WTC11 (cell line): ENCODE data around the gene CDK9.

ENCODE experiments used
- FOXJ3 ChIP-seq: sonication (generic); formaldehyde crosslinking; IDR thresholded peaks from 2 replicates; pipeline ENCODE4 v1.9.0; 2021; ENCODE audit warnings: missing genetic modification reagents, mild to moderate bottlenecking, borderline replicate concordance
- FOXK1 ChIP-seq: sonication (generic); formaldehyde crosslinking; IDR thresholded peaks from 2 replicates; pipeline ENCODE4 v1.8.0; 2022; ENCODE audit warnings: mild to moderate bottlenecking, moderate library complexity, missing genetic modification reagents
- ZNF138 ChIP-seq: sonication (generic); formaldehyde crosslinking; conservative IDR thresholded peaks from 2 replicates; pipeline ENCODE4 v1.8.1; 2022; ENCODE audit warnings: mild to moderate bottlenecking, moderate library complexity, missing genetic modification reagents
- ZNF232 ChIP-seq: sonication (generic); formaldehyde crosslinking; IDR thresholded peaks from 2 replicates; pipeline ENCODE4 v1.8.0; 2022; ENCODE audit warnings: mild to moderate bottlenecking, missing genetic modification reagents
- ZNF317 ChIP-seq: sonication (generic); formaldehyde crosslinking; IDR thresholded peaks from 2 replicates; pipeline ENCODE4 v1.8.1; 2023; ENCODE audit warnings: low read depth, mild to moderate bottlenecking, moderate library complexity, missing genetic modification reagents, borderline replicate concordance
- ZNF671 ChIP-seq: fragments of 250-450 bp; sonication (Bioruptor Pico); IDR thresholded peaks from 2 replicates; pipeline ENCODE4 v1.8.0; 2021; ENCODE audit warnings: mild to moderate bottlenecking
- TF ChIP-seq, protein P1 (sequence below): fragments of 200-600 bp; IDR thresholded peaks from 2 replicates; pipeline ENCODE4 v1.8.0; 2022; ENCODE audit warnings: antibody characterized with exemption
- TF ChIP-seq, protein P2 (sequence below): sonication (generic); formaldehyde crosslinking; IDR thresholded peaks from 2 replicates; pipeline ENCODE4 v1.8.1; 2022; ENCODE audit warnings: low read depth, missing genetic modification reagents, borderline replicate concordance
- TF ChIP-seq, protein P3 (sequence below): sonication (generic); formaldehyde crosslinking; IDR thresholded peaks from 2 replicates; pipeline ENCODE4 v1.8.0; 2022; ENCODE audit warnings: mild to moderate bottlenecking, missing genetic modification reagents
- TF ChIP-seq, protein P4 (sequence below): sonication (generic); formaldehyde crosslinking; IDR thresholded peaks from 2 replicates; pipeline ENCODE4 v1.8.1; 2023; ENCODE audit warnings: mild to moderate bottlenecking, missing genetic modification reagents, moderate library complexity

DNA sequence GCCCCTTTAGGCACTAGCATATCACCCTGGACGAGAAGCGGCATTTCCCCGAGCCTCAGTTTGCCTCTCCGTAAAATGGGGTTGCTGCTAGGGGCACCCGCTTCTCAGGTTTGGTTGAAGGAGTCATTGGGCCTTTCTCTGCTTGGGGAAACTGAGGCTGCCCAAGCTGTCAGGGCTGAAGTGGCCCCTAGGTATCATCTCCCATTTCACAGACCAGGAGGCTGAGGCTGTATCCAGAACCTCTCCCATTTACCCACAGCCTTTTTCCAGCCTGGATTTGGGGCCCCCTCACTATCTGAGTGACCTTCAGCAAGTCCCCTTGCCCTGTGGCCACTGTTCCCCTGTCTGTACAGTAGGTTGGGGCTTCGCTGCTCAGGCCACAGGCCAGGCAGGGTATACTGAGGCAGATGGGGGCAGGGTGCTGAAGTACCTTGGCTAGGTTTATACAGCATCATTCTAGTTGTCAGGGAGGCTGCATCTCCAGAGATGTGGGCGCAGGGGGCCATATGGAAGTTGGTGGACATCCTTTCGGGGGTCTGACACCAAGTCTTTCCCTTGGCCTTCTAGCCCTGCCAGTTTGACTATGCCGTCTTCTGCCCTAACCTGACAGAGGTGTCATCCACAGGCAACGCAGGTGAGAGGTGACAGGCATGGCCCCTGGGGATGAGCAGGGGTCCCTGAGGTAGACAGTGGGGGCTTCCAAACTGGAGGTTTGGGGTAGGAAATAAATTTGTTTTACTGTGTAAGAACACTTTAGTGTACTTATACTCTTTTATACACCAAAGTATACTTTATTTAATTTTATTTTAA, 24.7 kb downstream of the CDK9 start:
- TF ChIP-seq, protein P1, sequence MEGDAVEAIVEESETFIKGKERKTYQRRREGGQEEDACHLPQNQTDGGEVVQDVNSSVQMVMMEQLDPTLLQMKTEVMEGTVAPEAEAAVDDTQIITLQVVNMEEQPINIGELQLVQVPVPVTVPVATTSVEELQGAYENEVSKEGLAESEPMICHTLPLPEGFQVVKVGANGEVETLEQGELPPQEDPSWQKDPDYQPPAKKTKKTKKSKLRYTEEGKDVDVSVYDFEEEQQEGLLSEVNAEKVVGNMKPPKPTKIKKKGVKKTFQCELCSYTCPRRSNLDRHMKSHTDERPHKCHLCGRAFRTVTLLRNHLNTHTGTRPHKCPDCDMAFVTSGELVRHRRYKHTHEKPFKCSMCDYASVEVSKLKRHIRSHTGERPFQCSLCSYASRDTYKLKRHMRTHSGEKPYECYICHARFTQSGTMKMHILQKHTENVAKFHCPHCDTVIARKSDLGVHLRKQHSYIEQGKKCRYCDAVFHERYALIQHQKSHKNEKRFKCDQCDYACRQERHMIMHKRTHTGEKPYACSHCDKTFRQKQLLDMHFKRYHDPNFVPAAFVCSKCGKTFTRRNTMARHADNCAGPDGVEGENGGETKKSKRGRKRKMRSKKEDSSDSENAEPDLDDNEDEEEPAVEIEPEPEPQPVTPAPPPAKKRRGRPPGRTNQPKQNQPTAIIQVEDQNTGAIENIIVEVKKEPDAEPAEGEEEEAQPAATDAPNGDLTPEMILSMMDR = no peak
- TF ChIP-seq ZNF671 (CRISPR knock-in tag) (no peak), ZNF138 (no peak), FOXJ3 (no peak), ZNF317 (CRISPR knock-in tag) (no peak), ZNF232 (CRISPR knock-in tag) (no peak), FOXK1 (CRISPR knock-in tag) (no peak)
- TF ChIP-seq, protein P2, sequence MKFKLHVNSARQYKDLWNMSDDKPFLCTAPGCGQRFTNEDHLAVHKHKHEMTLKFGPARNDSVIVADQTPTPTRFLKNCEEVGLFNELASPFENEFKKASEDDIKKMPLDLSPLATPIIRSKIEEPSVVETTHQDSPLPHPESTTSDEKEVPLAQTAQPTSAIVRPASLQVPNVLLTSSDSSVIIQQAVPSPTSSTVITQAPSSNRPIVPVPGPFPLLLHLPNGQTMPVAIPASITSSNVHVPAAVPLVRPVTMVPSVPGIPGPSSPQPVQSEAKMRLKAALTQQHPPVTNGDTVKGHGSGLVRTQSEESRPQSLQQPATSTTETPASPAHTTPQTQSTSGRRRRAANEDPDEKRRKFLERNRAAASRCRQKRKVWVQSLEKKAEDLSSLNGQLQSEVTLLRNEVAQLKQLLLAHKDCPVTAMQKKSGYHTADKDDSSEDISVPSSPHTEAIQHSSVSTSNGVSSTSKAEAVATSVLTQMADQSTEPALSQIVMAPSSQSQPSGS (CRISPR knock-in tag) = no peak
- TF ChIP-seq, protein P3, sequence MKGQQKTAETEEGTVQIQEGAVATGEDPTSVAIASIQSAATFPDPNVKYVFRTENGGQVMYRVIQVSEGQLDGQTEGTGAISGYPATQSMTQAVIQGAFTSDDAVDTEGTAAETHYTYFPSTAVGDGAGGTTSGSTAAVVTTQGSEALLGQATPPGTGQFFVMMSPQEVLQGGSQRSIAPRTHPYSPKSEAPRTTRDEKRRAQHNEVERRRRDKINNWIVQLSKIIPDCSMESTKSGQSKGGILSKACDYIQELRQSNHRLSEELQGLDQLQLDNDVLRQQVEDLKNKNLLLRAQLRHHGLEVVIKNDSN (CRISPR knock-in tag) = no peak
- TF ChIP-seq, protein P4, sequence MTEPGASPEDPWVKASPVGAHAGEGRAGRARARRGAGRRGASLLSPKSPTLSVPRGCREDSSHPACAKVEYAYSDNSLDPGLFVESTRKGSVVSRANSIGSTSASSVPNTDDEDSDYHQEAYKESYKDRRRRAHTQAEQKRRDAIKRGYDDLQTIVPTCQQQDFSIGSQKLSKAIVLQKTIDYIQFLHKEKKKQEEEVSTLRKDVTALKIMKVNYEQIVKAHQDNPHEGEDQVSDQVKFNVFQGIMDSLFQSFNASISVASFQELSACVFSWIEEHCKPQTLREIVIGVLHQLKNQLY (CRISPR knock-in tag) = no peak
